NCI-H2227 (cell line): ENCODE data around the gene CSF3R.

ENCODE experiments used
- DNase-seq: peaks from one replicate; lab custom pipeline; 2025; ENCODE audit not compliant: unreplicated experiment; lab: John Stamatoyannopoulos, UW

The CSF3R gene

GRCh38 chr1:36463463-36463802, 19.3 kb downstream of the CSF3R start:
- DNase-seq = no peak

DNA sequence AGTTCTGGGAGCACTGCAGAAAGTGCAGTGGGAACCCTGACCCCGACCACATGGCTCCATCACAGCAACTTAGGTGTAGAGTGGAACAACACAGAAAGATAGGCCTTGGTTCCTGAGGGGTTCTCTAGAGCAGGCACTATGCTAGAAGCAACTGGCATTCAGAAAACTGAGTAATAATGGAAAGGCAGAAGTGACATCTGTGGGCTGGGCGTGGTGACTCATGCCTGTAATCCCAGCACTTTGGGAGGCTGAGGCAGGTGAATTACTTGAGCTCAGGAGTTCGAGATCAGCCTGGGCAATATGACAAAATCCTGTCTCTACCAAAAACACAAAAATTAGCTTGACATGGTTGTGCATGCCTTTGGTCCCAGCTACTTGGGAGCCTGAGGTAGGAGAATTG, 23.8 kb downstream of the CSF3R start:
- no peak for DNase-seq

DNA sequence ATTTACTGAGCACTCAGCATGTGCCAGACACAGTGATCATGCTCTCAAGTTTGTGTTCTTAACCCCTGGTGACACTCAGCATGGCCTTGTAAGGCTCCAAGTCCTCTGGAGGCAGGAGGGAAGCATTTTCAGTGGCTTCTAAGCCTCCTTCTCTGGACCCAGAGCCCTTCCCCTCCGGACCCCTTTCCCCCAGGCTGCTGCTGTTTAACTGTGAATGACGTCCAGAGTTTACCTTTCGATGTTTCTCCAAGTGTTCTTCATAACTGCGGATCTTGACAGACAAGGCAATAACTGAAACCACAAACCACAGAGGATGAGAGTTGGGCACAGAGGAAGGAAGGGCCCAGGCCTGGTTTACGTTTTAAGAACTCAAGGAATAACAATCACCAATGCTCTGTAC, 25.0 kb downstream of the CSF3R start:
- no peak for DNase-seq

DNA sequence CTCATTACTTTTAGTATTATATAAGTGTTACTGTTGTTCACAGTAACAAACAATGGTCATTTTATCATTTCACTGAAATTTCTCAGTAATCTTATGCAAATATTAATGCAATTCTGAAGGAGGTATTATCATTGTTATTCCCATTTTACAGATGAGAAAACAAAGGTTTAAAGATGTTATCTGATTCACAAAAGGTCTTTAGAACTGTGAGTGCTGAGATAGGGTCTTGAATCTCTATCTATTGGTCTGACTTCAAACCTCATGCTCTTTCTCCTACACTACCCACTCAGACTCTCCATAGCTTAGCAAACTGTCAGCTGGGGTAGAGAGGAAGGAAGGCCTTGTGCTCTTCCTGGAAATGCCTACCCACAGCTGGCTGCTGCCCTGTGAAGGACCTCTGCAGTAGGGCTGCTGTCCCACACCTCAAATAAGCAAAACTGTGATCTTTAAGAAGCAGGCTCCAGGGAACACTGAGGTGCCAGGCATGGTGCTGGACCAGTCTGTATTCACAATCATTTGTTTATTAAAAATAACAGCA, 26.3 kb downstream of the CSF3R start:
- no peak for DNase-seq

- no peak for DNase-seq
Measured at GRCh38 chr1:36455386-36455785, 27.3 kb downstream of the CSF3R start.

DNA sequence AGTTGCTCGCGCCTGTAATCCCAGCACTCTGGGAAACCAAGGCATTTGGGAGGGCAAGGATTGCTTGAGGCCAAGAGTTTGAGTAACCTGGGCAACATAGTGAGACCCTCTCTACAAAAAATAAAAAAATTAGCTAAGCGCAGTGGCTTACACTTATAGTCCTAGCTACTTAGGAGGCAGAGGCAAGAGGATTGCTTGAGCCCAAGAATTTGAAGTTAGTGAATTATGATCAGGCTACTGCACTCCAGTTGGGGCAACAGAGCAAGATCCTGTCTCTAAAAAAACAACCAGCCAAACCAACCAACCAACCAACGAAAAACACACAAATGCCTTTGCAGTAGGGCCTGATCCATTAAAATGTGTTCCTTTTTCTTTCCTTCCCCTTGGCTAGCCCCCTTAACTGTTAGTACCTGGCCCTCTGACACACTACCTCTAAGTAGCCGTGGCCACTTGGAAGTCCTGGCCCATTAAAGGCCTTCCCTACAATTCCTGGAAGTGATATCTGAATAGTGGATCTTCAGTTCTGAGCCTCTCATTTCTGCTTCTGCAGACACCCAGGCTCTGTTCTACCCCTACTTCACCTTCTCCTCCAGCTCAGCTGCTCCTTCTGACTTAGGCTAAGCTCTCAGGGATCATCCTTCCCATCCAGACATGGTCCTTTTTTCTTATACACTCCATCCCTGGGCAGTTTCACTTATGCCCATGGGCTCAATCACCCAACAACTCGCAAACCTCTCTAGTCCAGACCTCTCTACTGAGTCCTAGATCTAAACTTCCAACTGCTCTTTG, 28.9 kb downstream of the CSF3R start:
- DNase-seq = no peak

- DNase-seq = no peak
Measured at GRCh38 chr1:36453051-36453450, 29.7 kb downstream of the CSF3R start.

DNA sequence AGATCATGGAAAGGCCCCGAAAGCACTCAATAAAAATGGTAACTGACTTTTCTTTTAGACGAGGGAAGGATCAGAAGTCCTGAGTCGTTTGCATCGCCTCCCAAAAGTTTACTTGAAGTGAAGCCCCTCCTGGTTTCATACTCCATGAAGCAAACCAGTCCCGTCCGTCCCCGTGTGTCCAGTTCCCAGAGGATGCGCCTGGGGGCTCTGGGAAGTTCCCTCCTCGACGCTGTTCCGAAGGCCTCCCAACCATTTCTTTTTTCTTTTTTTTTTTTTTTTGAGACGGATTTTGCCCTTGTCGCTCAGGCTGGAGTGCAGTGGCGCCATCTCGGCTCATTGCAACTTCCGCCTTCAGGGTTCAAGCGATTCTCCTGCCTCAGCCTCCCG, 31.8 kb downstream of the CSF3R start:
- peak; percentile 43 for DNase-seq

DNA sequence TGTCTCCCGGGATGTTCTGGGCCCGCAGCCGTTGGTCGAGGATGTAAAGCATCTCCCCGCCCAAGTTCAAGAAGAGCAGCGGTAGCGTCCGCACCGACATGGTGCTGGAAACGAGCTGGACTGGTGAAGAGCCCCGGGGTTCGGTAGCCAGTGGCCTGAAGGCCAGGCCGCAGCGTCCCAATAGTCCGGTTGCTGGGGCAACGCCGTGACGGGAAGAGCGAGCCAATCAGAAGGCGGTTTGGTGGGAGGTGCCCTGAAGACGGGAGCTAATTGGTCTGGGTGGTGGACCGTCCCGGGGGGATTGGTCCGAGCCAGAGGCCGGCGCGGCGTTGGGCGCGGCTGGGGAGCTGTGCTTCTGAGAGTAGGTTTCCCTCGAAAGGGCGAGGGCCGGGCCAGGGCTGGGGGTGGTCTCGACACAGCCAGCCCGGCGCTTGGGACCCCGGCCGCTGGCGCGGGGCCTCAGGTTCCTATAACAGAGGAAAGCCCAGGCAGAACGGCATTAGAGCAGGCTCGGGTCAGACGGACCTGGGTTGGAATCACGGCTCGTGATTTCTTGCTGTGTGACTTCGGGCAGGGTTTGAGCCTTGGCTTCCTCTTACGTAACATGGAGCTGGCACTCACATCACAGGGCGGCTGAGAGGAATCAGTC, 32.3 kb downstream of the CSF3R start, which contains the start of gene OSCP1:
Gene OSCP1 (minus strand): TSS at position 182 of the 649 bp plus-strand sequence. CDS start 82 bp downstream, at position 100.
- DNase-seq = peak; percentile 97

DNA sequence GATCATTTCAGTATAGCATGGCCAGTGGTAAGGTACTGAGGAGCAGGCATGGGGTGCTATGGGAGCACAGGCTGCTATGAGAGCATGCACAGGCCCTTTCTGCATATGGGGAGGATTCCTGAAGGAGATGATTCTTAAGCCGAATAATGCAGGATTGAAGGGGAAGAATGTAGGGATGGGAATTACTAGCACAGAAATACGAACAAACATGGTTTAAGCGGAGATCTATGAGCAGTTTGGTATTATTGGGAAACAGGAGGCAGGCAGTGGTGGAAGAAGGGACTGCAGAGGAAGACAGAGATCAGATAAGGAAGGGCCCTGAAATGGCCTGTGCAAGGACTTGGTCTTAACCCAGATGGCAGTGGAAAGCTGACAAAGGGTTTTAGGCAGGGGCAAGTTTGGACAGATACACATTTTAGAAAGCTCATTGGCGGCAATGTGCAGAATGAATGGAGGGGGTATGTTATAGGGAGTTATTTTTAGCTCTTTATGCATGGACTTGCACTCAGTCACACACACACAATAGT, 34.1 kb downstream of the CSF3R start:
- DNase-seq = no peak

GRCh38 chr1:36447450-36447849, 35.3 kb downstream of the CSF3R start:
- no peak for DNase-seq

GRCh38 chr1:36446746-36447145, 36.0 kb downstream of the CSF3R start:
- no peak for DNase-seq

GRCh38 chr1:36446271-36446670, 36.4 kb downstream of the CSF3R start:
- peak; percentile 58 for DNase-seq

- DNase-seq = no peak
Measured at GRCh38 chr1:36443297-36443696, 39.4 kb downstream of the CSF3R start.

DNA sequence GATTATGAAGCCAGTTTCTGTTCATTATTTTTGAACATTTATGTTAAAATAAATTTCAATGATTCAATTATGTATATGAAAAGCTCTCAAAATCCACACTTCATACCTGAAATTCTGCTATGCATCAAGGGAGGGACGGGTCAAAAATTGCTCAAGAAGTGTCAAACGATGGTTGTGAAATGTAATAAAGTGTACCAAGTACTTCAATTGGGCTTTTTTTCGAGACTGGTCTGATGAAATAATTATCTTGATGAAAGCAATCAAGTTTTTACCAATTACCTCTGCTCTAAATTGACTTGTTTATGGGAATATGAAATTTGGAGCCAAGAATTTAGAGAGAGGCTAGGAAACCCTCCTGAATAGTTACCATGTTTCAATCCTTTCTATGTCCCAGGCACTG, 40.4 kb downstream of the CSF3R start:
- no peak for DNase-seq

DNA sequence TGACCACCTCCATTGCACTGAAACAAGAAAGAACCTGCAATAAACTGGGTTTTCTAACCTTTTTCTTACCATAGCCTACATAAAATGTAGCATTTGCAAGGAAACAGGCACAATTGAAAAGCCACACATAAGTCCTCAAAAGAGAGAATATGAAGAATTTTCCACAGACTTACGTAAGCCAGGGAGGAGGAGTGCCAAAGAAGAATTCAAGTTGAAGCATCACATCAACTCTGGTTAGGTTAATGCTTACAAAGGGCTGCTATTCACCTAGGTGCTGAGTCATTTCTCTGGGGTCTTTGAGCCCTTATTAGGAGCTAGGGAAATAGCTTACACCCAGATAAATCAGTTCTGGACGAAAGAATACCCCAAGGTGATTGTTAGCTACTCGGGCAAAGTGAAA, 42.1 kb downstream of the CSF3R start:
- DNase-seq = no peak

DNA sequence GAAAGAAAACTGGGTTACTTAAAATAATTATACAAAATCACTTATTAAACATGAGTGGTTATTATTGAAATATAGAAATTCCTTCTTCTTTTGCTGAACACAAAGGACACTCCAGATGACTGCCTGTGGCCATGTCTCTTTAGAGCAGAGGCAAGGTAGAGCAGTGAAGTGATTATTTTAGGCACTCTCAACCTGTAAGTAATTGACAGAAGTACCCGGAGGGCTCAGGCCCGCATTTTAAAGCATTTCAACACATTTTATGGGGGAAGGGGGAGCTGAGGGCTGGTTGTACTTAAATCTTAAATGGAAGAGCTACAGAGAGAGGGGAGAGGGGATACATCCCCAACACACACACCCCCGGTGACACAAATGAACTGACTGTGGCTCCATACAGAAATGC, 42.7 kb downstream of the CSF3R start:
- peak; percentile 60 for DNase-seq

GRCh38 chr1:36438715-36439114, 44.0 kb downstream of the CSF3R start:
- no peak for DNase-seq

DNA sequence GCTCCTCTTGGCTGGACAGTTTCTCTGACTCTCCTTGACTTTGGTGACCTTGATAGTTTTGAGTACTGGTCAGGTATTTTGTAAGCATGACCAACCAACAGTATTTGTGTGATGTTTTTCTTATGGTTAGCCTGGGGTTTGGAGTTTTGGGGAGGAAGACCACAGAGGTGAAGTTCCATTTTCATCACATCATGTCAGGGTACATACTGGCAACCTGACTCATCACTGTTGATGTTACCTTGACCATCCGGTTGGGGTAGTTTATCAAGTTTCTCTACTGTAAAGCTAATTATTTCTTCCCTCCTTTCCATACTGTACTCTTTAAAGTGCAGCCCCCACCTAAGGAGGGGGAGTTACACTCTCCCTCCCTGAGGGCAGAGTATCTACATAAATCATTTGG, 45.9 kb downstream of the CSF3R start:
- no peak for DNase-seq

- no peak for DNase-seq
Measured at GRCh38 chr1:36433102-36433501, 49.6 kb downstream of the CSF3R start.

DNA sequence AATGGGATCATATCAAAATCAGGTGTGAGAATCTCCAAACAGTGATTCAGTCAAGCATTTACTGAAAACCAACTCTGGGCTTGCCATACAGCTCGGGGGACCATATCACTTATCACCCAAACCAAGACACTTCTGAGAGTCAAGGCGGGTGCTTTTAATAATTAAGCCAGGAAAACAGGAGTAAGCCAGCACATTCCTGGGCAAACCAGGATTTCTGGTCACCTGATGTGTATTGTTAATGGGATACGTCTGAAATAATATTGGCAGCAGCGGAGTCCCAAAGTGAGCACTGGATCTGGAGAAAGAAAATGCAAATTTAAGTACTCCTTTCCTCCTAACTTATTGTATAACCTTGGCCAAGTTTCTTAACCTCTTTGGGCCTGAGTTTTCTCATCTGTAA, 50.1 kb downstream of the CSF3R start:
- no peak for DNase-seq

DNA sequence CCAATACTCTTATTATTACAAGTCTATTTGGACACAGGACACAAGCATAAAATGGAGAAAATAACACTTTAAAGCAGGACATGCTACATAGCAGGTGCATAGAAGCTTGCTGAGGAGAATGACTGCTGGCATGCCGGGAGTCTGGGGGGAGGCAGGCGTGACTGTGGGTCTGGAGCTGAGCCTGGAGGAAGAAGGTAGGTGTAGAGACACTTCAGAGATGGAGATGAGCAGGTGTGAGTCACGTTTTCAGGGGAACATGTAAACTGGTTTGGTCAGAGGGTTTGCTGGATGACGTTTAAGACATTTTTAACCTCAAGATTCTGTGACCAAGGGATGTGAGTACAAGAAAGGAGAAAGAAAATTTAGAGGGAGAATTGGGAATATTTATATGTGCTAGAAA, 56.9 kb downstream of the CSF3R start:
- no peak for DNase-seq
